Stimulated activated CD4-positive, alpha-beta T cell treated with anti-CD3 and anti-CD28 coated beads, Interleukin-15, amount 100 ng/mL, for 24 hours (primary cell): ENCODE data around the gene FUT6.

Source experiments
- DNase-seq: peaks from one replicate; pipeline ENCODE4 v3.0.0-alpha.2; 2020

FUT6 gene

DNA sequence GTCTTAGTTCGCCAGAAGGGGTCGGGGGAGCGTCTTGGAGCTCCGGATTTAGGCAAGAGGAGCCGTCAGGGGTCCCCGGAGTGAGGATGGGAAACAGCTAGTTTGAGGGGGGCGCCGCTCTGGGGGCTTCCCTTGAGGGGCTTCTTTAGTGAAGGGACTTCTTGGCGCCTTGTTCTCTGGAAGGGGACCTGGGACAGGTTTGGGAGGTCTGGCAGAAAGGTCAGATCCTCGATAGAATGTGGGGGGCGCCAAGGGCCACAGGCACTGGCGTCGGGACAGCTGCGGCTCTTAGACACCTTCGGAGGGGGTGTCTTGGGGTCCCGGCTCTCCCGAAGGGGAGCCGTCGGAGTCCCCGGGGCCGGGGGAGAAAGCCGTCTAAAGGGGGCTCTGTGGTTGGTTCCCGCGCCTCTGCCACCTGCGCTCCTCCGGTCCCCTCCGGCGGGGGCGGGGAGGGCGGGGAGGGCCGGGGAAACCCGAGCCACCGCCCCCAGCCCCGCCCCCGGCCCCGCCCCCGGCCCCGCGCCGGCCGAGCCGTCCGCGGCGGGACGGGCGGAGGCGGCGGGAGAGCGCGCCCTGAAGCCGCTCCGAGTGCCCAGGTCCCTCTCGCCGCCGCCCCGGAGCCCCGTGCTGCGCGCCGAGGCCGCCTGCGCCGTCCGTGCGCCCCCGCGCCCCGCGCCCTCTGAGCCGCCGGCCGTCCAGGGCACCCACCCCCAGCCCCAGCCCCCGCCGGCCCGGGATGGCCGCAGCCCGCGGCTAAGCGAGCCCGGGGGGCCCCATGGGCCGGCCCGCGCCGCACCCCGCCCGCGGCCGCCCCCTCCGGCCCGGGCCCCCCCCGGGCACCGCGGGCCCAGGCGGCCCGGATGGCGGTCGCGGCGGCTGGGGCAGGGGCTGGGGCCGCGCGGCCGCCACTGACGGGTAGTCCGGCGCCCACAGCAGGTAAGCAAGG, 34.7 kb downstream of the FUT6 start, which contains the start of gene NRTN:
TSS of gene NRTN (plus strand) at position 552 of the 946 bp plus-strand sequence. CDS start 19,099 bp downstream, outside the sequence.
- peak; percentile 63 for DNase-seq

GRCh38 chr19:5803752-5804515, 35.6 kb downstream of the FUT6 start:
- peak; percentile 97 for DNase-seq

DNA sequence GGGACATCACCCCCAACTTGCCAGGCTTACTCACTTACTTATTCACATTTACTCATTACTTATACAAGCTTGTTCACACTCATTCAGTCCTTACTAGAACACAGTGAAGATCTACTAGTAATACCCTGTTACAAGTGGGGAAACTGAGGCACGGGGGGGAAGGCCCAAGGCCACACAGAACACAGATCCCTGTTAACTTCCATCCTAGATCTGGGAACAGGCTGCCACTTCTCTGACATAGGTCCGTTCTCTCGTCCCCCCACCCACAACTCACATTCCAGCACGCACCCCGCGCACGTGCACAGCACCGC, 36.1 kb downstream of the FUT6 start:
- DNase-seq: no peak

DNA sequence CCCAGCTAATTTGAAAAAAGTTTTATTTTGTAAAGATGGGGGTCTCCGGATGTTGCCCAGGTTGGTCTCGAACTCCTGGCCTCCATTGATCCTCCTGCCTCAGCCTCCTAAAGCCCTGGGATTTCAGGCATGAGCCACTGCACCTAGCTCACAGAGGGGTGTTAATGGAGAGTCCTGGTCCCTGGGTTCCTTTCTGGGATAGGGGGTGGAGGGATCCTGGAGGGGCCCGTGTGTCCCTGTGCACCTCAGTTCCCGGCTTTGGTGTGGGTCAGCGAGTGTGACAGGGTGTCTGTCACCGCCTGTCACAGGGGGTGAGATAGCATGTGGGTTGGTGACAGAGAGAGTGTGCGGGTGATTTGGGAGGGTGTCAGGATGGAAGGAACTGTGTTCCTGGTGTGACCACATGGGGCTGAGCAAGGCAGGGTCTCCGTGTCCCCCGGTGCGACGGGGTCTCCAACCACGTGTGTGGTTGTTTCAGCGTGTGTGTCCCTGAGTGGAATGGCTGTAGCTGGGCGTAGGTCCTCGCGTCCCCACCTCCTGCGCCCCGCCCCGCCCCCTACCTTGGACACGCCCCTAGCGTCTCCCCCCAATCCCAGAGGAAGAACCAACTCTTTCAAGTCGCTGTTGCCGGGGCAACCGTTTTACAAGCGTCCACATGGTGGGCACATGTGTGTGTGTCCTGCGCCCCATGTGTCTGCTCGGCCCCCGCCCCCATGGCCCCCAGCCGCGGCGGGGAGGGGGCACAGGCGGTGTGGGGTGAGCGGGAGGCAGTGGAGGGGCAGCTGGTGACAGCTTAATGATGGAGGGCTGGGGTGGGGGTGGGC, 37.5 kb downstream of the FUT6 start:
- no peak for DNase-seq

DNA sequence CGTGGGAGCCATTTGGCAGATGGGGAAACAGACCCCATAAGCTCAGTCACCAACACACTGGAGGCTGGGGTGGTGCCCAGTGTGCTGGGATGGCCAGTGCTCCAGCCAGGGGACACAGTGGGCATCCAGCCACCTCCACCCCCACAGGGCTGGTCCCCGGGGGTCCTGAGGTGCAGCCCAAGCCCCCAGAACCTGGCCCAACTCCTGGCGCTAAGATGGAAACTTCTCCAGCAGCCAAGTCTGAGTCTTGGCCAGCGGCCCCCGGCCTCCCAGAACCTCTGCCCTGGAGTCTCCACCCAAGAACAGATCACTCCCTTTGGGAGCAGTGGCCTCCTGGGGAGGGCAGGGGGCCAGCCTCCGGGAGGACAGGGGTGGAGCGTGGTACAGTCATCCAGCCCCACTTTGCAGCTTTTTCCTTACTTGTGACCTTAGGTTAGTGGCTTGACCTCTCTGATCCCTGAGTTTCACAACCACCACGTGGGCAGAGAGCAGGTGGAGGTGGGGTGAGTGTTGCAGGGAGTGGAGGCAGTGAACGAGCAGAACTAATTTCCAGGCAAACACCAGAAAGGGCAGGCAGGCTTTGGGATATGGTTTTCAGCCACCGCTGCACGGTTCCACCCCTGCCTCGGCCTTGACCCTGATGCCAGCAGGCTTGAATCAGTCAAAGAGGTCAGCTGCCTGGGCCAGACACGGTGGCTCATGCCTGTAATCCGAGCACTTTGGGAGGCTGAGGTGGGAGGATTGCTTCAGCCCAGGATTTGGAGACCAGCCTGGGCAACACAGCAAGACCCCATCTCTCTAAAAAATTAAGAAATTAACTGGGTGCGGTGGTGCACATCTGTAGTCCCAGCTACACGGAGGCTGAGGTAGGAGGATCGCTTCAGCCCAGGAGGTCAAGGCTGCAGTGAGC, 38.9 kb downstream of the FUT6 start:
- no peak for DNase-seq

GRCh38 chr19:5799247-5800241, 40.0 kb downstream of the FUT6 start:
- DNase-seq: no peak

DNA sequence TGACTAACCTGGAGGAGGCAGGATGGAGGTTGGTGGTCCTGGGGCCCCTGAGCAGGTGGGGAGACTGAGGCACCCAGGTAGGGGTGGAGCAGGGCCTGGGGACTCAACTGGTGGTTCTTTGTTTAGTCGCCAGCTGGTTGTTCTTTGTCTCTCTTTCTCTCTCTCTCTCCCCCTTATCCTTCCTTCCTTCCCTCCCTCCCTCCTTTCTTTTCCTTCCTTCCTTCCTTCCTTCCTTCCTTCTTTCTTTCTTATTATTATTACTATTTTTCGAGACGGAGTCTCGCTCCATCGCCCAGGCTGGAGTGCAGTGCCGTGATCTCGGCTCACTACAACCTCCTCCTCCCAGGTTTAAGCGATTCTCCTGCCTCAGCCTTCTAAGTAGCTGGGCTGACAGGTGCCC, 41.3 kb downstream of the FUT6 start:
- no peak for DNase-seq

DNA sequence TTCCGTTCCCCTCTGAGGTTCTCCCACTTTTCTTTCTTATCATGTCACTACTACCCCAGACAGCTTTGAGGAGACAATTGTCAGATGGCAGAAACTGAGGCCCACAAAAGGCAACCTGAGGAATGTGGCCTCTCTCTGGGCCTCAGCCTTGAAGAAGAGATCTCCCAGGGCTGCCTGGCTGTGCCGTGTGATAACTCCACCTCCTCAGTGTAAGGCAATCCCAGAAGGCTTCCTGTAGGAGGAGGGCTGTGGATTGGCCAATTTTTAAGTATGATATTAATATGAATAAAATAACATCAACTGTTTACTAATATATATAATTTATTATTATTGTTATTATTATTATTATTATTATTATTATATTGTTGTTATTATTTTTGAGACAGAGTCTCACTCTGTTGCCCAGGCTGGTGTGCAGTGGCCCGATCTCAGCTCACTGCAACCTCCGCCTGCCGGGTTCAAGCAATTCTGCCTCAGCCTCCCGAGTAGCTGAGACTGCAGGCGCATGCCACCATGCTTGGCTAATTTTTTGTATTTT, 44.1 kb downstream of the FUT6 start:
- DNase-seq: no peak

- DNase-seq: no peak
Measured at GRCh38 chr19:5793188-5793587, 46.3 kb downstream of the FUT6 start.

- no peak for DNase-seq
Measured at GRCh38 chr19:5792224-5792623, 47.3 kb downstream of the FUT6 start.

- peak; percentile 97 for DNase-seq
Measured at GRCh38 chr19:5790559-5791520, 48.7 kb downstream of the FUT6 start, which contains the start of gene DUS3L. Gene DUS3L (minus strand): TSS chr19:5791163. CDS start chr19:5791141, 22 bp downstream.

GRCh38 chr19:5789886-5790558, 49.5 kb downstream of the FUT6 start:
- no peak for DNase-seq

GRCh38 chr19:5789351-5789761, 50.1 kb downstream of the FUT6 start:
- no peak for DNase-seq

GRCh38 chr19:5788422-5788821, 51.1 kb downstream of the FUT6 start:
- DNase-seq: no peak

- DNase-seq: no peak
Measured at GRCh38 chr19:5787409-5788182, 51.9 kb downstream of the FUT6 start.

DNA sequence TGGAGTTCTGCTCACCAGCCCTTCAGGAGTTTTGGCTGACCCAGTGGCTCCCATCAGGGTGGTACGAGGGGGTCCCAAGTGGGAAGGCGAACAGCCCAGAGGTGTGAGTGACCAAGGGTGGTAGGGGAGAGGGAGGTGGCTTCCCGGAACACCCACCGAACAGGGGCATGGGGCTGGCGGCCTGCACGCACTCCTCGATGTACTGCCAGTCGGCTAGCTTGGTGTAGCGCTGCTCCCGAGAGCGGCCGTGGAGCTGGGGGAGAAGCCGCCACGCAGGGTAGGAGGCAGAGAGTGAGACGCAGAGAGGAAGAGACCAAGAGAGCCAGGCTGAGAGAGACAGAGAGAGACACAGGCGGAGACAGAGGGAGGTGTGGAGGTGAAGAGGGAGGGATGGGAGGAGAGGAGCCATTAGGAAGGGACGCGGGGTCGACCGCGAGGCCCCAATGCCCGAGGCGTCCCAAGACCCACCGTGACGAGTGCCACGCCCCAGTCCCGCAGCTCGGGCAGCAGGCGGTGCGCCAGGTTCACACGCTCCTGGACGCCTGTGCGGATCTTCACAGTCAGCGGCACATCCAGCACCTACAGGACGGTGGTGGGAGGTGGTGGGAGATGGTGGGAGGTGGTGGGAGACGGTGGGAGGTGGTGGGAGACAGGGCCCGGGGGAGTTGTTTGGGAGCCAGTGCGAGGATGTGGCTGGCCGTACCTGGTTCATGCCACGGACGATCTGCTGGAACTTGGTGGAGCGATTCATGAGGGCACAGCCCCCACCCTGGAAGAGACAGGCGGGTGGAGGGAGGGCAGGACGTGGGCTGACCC, 52.7 kb downstream of the FUT6 start:
- DNase-seq: no peak

DNA sequence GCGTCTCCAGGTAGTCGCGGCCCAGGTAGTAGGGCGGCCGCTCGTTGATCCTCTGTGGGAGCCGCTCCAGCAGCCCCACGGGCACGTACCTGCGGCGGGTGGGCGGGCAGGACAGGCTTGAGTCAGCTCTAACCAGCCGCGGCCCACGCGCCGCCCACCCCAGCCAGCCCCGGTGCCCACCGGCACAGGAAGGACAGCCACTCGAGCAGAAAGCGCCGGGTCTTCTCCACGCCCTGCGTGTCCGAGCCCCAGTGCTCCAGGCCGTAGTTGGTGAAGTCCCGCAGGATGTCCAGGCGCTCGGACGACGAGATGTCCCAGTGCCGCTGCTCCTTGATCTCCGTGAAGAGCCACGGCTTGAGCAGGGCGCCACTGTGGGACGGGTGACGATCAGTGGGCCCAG, 54.1 kb downstream of the FUT6 start:
- no peak for DNase-seq
